Measurements from ENCODE around the gene C12orf42. TPM values are rescaled to one million over a fixed set of nuclear protein-coding genes. Genes with fewer than 3 reads are reported as not detected.

C12orf42 gene
- total RNA-seq, 3 donors from 2014 or later (not counting 1 experiment from before 2014, with no cell fraction given): 1.3 to 1.7 (median 1.6) TPM

Other genes starting within 250 kb of the C12orf42 start
- gene STAB2, start 91.3 kb upstream of the C12orf42 start, total RNA-seq: not detected